Measurements from ENCODE around the gene MXI1.

The MXI1 gene

DNA sequence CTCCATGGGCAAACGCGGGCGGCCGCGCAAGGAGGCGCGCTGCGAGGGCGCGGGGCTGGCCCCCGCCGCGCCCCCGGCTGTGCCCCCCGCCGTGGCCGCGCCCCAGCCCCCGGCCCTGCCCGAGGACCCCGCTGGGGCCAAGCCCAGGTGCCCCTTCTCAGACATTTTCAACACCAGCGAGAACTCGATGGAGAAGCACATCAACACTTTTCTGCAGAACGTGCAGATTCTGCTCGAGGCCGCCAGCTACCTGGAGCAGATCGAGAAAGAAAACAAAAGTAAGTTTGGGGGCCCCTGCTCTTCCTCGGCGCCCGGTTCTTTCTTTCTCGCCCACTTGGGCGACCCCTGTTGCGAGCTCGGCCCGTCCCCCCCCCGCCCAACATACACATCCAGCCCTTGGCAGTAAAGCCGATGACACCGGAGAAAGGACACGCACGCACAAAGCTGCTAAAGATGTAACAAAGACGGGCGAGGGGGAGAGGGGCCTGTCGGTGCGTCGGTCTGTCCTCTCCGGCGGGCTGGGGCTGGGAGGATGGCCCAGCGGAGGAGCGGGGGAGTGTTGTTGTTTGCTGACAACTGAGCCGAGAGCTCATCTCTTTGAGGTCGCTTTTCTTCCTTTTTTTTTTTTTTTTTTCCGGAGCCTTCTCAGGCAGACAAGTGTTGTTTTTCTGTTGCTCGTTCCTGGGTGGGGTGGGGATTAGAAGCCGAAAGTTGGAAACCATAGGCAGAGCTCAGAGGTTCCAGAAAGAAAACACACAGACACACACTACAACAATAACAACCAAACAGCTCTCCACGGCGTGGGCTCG, 604 bp downstream of the MXI1 start:
- no peaks in the 10 kb centered on the region for H3K9me3 Mint-ChIP-seq
- peaks cover 52% of the 10 kb centered on the region for H3K4me1 Mint-ChIP-seq
- ATAC-seq, result peak; percentile 18
- H3K36me3 Mint-ChIP-seq, result no peaks in the 10 kb centered on the region
- H3K27ac Mint-ChIP-seq, result peak overlapping the region; percentile 20
- H3K4me3 Mint-ChIP-seq, result peak overlapping the region; percentile 88
- H3K27me3 Mint-ChIP-seq, result peaks cover 18% of the 10 kb centered on the region

DNA sequence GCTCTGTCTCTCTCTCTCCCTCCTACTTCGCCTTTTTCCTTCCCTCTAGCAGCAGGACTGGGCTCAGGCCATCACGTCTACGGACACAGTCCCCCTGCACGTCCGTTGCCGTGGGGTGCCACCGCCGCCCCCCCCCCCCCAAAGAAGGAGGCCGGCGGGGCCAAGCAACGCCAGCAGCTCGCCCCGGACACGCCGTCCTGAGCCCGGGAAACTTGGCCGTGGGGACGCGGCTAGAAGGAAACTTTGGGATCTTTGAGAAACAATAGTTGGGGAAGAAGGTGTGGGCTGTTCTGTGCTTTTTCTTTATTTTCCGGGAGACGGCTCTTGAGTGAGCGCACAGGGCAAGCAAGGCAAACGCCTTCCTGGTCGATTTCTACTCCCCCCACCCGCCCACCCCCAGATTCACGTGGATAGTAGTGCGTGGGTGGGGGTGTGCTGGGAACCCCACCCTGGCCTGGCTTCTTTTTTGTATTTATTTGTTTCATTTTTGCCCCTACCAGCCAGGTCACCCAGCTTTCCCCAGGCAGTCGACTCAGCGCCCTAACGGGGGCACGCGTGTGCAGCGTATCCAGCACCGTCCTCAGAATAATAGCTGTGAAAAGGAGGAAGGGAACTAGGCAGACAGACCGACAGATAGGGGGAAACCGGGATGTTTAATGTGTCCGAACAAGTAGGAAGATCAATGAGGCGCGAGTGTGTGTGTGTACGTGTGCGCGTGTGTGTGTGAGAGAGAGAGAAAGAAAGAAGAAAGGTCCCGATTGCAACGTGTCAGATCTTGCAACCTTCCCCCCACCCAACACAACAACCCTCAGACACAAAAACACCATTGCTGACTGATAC, 1.4 kb downstream of the MXI1 start:
- H3K9me3 Mint-ChIP-seq, result no peaks in the 10 kb centered on the region
- ATAC-seq, result no peak
- no peaks in the 10 kb centered on the region for H3K36me3 Mint-ChIP-seq
- peak overlapping the region; percentile 88 for H3K4me3 Mint-ChIP-seq
- peaks cover 12% of the 10 kb centered on the region for H3K27me3 Mint-ChIP-seq
- peaks cover 52% of the 10 kb centered on the region for H3K4me1 Mint-ChIP-seq
- peak overlapping the region; percentile 20 for H3K27ac Mint-ChIP-seq

DNA sequence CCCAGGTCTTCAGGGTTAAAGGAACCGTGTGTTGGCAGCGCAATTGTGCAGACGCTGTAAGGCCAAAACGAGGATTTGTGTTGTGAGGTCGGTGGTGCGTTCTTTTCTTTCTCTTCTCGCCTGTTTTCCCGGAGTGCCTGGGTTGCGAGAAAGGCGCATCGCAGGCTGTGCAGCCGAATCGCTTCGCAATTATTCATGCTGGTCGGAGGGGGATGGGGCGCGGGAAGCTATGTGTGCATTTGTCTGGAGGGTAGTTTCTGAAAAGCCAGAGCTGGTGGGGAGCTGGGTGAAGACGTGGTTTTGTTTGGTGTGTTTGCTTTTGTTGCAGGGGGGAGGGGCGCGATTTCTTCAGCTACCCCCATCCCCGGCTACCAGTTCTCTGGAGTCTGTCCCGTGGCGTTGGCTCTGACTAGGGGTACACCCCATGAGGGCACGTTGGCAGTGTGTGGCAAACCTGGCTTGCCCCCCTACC, 2.1 kb downstream of the MXI1 start:
- H3K27ac Mint-ChIP-seq, result peak overlapping the region; percentile 20

DNA sequence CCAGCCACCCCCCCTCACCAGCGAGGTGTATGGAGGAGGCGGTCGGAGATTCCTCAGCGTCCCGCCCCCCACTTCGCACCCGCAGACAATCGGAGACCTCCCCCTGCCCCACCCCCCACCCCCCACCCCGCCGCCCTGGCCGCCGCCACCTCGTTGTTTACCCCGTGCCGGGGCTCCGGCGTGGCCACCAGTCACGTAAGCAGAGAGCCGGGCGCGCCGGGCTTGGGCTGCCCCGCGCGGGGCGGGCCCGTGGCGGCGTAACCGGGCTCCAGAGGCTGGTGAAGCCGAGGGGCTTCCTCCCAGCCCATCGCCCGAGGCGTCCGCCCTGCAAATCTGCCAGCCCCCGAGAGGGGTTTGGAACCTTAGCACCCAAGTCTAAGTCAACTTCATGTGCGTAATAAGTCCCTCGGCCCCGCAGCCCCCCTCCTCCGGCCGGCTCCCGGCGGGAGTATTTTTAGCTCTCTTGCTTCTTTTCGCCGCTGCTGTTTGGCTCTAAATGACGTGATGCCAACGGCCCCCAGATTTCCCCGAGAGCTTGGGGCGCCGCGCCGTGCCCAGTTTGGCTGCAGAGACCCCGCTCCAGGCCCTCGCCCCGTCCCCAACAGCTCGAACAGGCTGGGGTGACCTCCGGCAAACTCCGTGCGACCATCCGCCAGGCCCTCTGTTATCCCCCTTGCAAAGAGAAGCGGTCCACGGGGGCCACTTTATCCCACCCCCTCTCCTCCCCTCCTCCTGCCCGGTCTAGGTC, 2.7 kb downstream of the MXI1 start:
- Mint-ChIP-seq H3K36me3 (no peaks in the 10 kb centered on the region), H3K27me3 (peaks cover 9% of the 10 kb centered on the region), H3K27ac (peak overlapping the region; percentile 88), H3K4me1 (peaks cover 52% of the 10 kb centered on the region), H3K4me3 (peak overlapping the region; percentile 88), H3K9me3 (no peaks in the 10 kb centered on the region)
- no peak for ATAC-seq

More for the DNA sequence above, 2.1 kb downstream of the MXI1 start:
- no peak for ATAC-seq
- no peaks in the 10 kb centered on the region for H3K9me3 Mint-ChIP-seq
- no peaks in the 10 kb centered on the region for H3K36me3 Mint-ChIP-seq
- H3K4me1 Mint-ChIP-seq, result peaks cover 52% of the 10 kb centered on the region
- peak overlapping the region; percentile 88 for H3K4me3 Mint-ChIP-seq
- peaks cover 9% of the 10 kb centered on the region for H3K27me3 Mint-ChIP-seq

DNA sequence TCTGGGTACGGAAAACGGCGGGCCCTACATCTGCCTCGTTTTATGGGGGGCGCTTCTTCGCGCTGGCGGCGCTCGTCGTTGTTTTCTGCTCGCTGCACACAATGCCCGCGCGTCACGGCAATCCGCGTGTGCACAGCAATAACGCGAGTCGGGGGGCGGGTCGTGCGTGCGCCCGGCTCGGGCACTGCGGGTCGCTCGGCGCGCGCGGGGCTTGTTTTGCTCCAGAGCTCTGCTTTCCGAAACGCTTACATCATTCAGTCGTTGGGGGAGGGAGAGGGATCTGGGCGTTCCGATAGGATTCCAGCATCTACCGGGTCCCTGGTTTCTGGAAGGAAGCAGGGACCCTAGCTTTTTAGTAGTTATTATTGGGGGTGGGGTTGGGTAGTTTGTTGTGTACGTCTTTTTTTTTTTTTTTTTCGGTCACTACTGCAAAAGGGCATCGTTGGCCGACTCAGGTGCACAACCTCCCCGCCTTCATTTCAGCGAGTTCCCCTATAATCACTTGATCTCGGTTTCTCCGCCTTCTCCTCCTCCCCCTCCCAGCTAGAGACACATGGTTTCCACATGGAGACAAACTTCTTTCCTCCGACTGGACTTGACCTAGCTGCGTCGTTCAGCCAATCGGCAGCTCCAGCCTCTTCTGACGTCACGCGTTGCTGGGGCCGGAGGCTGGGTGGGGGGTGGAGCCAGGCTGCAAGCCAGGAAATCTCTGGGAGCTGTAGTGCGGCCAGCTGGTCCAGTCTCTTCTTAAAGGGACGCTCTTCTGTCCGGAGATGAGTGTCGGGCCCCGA, 3.5 kb downstream of the MXI1 start:
- Mint-ChIP-seq H3K27me3 (peaks cover 9% of the 10 kb centered on the region), H3K27ac (peak overlapping the region; percentile 88), H3K9me3 (no peaks in the 10 kb centered on the region), H3K4me3 (peak overlapping the region; percentile 88), H3K36me3 (no peaks in the 10 kb centered on the region), H3K4me1 (peaks cover 52% of the 10 kb centered on the region)
- peak; percentile 89 for ATAC-seq

DNA sequence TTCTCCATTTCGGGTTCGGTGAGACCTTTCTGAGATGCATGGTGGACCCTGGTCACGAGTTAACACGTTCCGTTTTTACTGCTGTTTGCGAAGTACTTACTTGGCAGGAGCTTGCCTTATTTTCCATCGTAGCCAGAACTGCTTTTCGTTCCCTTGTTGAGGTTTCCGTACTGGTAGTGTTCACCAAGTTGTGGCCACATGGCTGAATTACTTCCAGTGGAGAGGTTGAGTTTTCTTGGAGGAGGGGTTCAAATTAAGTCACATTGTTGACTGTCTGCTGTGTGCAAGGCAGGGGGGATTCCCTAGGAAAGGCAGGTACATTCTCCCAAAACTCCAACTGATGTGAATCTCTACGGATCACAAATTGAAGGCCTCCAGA, 4.0 kb downstream of the MXI1 start:
- peaks cover 52% of the 10 kb centered on the region for H3K4me1 Mint-ChIP-seq

DNA sequence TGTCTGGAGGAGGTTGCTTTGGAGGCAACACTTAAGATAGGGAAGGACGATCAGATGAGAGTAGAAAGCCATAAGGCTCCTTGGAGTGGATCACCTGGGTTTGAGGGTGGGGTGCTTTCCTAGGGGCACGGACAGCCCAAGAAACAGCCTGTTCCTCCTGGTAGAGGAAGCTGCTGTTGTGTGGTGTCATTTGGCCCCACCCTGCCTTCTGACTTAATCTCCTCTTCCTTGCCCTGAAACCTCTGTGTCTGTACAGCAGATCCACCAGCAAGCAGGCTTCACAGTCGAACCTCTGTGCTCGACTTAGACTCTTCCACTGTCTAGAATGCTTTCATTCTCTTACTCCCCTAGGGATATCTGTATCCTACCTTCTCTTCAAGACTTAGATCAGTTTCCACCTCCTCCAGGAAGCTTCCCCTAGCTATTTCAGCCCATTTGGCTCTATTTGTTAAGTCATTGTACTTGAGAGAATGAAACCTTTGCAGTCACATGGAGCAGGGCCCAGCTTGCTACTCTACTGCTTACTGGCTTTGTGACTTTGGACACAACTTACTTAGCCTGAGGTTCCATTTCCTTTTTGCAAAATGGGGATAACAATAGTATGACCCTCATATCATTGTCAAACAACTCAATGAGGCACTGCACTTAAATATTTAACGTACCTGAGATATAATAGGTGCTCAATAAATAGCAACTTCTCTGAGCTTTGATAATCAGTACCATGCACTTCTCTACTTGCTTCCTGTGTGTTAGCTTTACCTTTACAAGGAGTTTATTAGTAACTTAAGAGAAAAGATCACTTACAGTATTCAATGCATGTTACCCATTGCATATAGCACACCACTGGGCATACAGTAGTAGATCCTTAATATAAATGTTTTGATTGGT, 5.0 kb downstream of the MXI1 start:
- no peak for ATAC-seq
- peak overlapping the region; percentile 88 for H3K4me3 Mint-ChIP-seq
- no peaks in the 10 kb centered on the region for H3K9me3 Mint-ChIP-seq
- H3K27me3 Mint-ChIP-seq, result no peaks in the 10 kb centered on the region
- H3K4me1 Mint-ChIP-seq, result peaks cover 43% of the 10 kb centered on the region
- no peaks in the 10 kb centered on the region for H3K36me3 Mint-ChIP-seq
- peak overlapping the region; percentile 88 for H3K27ac Mint-ChIP-seq

More for the DNA sequence above, 4.0 kb downstream of the MXI1 start:
- no peaks in the 10 kb centered on the region for H3K9me3 Mint-ChIP-seq
- peak overlapping the region; percentile 88 for H3K4me3 Mint-ChIP-seq
- ATAC-seq, result no peak
- peaks cover 7% of the 10 kb centered on the region for H3K27me3 Mint-ChIP-seq
- H3K36me3 Mint-ChIP-seq, result no peaks in the 10 kb centered on the region
- H3K27ac Mint-ChIP-seq, result peak overlapping the region; percentile 88

DNA sequence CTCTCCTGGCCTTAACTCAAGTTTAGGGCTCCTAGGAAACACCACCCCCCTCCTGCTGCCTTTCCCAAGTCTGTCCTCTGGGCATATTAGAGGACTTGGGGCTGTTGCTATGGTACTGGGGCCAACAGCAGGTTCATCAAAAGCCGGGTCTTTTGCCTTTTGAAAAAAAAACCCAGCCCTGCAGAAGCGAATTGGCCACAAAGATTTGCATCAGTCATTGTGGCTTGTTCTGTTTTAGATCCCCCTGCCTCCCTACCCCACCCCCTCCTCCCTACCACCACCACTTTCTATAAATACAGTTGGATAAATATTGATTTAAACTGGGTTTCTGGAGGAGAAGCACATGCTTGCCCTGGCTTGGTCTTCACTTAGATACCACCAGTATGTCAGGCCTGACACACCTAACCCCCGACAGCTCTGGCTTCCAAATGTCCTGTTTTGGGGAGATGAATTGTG, 7.0 kb downstream of the MXI1 start:
- H3K4me1 Mint-ChIP-seq, result peaks cover 33% of the 10 kb centered on the region
- H3K27ac Mint-ChIP-seq, result no peak overlapping the region
- no peak overlapping the region for H3K4me3 Mint-ChIP-seq
- H3K36me3 Mint-ChIP-seq, result no peaks in the 10 kb centered on the region
- H3K27me3 Mint-ChIP-seq, result no peaks in the 10 kb centered on the region
- H3K9me3 Mint-ChIP-seq, result no peaks in the 10 kb centered on the region
- no peak for ATAC-seq

DNA sequence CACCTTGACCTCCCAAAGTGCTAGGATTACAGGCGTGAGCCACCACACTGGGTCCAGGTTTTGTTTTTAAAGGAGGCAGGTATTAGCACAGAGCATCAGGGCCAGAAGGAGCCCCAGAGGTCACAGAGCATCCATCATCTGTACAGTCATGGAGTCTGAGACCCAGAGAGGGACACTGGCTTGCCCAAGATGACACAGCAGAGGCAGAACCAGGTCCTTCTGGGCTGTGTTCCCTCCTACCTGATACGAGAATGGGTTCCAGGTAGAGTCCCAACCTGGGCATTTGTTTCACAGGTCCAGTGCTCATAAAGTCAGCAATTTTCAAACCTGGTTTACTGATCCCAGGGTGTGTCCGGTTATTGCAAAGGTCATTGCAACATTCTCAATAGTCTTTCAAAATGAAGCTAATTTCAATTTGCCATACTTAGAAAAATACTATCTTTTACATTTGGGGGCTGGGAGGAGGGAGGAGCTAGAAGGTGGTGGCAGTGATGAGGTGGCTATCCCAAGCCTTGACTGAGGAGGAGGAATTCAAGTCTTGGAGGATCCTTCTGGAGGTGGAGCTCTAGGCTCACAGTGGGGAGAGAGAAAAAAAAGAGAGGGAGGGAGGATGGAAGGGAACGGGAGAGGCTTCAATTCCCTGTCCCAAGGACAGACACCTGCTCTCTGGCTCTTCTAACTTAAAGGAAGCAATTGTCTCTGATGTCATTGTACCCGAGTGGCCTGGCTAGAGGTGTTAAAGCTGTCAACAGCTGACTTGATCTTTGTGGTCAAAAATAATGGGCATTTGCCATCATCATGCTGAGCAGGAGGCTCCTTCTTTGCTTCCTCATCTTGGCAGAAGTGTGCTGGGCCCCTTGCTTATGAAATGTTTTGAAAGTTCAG, 8.1 kb downstream of the MXI1 start:
- H3K27ac Mint-ChIP-seq, result no peak overlapping the region
- H3K9me3 Mint-ChIP-seq, result no peaks in the 10 kb centered on the region
- no peak overlapping the region for H3K4me3 Mint-ChIP-seq
- no peaks in the 10 kb centered on the region for H3K27me3 Mint-ChIP-seq
- no peaks in the 10 kb centered on the region for H3K36me3 Mint-ChIP-seq
- H3K4me1 Mint-ChIP-seq, result peaks cover 26% of the 10 kb centered on the region
- ATAC-seq, result no peak

DNA sequence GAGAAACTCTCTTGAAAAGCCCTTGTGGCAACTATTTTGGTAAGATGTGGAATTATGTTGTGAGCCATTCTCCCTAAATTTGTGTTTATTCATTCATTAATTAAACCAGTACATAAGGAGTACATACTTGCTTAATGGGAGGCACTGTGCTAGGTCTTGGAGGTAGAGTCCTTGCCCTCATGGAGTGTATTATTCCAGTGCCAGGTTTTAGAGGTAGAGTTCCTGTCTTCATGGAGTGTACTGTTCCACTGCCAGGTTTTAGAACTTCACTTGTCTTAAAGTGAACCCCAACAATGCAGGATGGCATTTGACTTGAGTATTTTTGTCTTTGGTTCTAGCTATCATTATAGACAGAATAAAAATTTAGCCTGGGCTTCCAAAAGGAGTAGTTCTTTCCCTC, 8.8 kb downstream of the MXI1 start:
- Mint-ChIP-seq H3K27ac (no peak overlapping the region), H3K9me3 (no peaks in the 10 kb centered on the region), H3K4me3 (no peak overlapping the region), H3K4me1 (peaks cover 19% of the 10 kb centered on the region), H3K36me3 (no peaks in the 10 kb centered on the region), H3K27me3 (no peaks in the 10 kb centered on the region)
- no peak for ATAC-seq

DNA sequence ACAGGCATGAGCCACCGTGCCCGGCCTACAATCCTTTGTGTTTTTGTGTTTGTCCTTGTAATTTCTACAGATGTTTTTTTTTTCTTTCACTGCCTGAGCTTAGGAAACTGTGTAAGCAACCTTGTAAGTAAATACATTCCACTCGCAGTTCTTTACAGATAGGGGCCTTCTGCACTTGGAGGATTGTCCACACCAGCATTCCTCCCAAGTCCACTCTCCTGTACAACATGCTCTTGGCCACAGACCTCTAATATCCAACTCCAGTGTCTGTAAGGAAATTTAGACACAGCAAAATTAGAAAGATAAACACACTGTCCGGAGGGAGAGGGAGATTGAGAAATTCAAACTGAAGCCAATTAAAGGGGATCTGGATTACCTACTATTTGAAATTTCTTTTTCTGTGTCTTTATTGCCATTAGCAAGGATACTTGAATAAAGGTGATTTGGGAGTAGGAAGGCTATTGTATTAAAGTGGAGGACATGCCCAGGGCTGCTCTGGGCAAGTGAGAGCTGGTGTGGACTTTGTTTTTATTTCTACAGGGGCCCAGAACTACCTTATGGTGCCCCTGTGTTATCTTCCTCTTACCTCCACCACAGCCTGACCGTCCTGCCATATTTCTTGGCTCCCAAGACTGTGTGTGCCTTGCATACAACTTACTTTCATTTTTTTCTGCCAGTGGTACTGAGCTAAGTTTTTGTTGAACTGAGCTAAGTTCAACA, 9.7 kb downstream of the MXI1 start:
- H3K4me3 Mint-ChIP-seq, result no peak overlapping the region
- no peak for ATAC-seq
- no peak overlapping the region for H3K27ac Mint-ChIP-seq

DNA sequence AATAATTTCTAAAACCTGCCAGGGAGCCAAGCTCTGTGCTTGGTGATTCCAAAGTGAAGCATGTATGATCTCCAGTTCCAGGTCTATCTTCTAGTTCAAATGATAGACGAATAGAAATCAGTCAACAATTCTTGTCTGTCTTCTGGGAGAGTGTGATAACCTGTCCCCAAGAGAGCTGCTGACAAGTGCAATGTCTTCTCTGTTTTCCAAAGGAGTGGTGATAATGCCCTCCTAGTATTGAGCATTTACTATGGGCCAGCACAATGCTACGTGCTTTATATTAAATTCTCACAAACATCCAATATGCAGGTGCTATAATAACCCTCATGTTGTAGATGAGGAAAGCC, 10.2 kb downstream of the MXI1 start:
- no peaks in the 10 kb centered on the region for H3K9me3 Mint-ChIP-seq
- no peak overlapping the region for H3K27ac Mint-ChIP-seq

More for the DNA sequence above, 9.7 kb downstream of the MXI1 start:
- Mint-ChIP-seq H3K27me3 (no peaks in the 10 kb centered on the region), H3K36me3 (no peaks in the 10 kb centered on the region), H3K4me1 (peaks cover 18% of the 10 kb centered on the region), H3K9me3 (no peaks in the 10 kb centered on the region)

More for the DNA sequence above, 10.2 kb downstream of the MXI1 start:
- no peak for ATAC-seq
- peaks cover 18% of the 10 kb centered on the region for H3K4me1 Mint-ChIP-seq
- H3K4me3 Mint-ChIP-seq, result no peak overlapping the region
- H3K27me3 Mint-ChIP-seq, result no peaks in the 10 kb centered on the region
- no peaks in the 10 kb centered on the region for H3K36me3 Mint-ChIP-seq

All from stimulated activated memory B cell treated with anti-CD40 and anti-IgM and Interleukin-4, amounts not matched to agents 10 μg/mL and 1 μg/mL and 100 μg/mL, for 72 hours (primary cell).